COR-L47 (cell line): ENCODE results near the gene CFC1.
"Not testable (repeated sequence)": the region's sequence is repeated elsewhere in the genome, so short reads cannot be mapped to it uniquely, and the experiment has no call there.

Experiments
- DNase-seq: peaks from one replicate; lab custom pipeline; 2025; lab: John Stamatoyannopoulos, UW

Gene CFC1

GRCh38 chr2:130583582-130583981 lies 15.8 kb downstream of the CFC1 start:
- DNase-seq: not testable (repeated sequence)

GRCh38 chr2:130582970-130583369 lies 16.4 kb downstream of the CFC1 start:
- not testable (repeated sequence) for DNase-seq

GRCh38 chr2:130581491-130581890 lies 17.9 kb downstream of the CFC1 start:
- DNase-seq: not testable (repeated sequence)

GRCh38 chr2:130579121-130579520 lies 20.3 kb downstream of the CFC1 start:
- not testable (repeated sequence) for DNase-seq

GRCh38 chr2:130577559-130577958 lies 21.8 kb downstream of the CFC1 start:
- not testable (repeated sequence) for DNase-seq

- not testable (repeated sequence) for DNase-seq
These were observed 23.1 kb downstream of the CFC1 start for GRCh38 chr2:130576209-130576784.

GRCh38 chr2:130574230-130574629 lies 25.1 kb downstream of the CFC1 start:
- not testable (repeated sequence) for DNase-seq

GRCh38 chr2:130571929-130572328 lies 27.4 kb downstream of the CFC1 start:
- DNase-seq: not testable (repeated sequence)

GRCh38 chr2:130566165-130566564 lies 33.2 kb downstream of the CFC1 start:
- not testable (repeated sequence) for DNase-seq

GRCh38 chr2:130556441-130556840 lies 42.9 kb downstream of the CFC1 start:
- not testable (repeated sequence) for DNase-seq

GRCh38 chr2:130554178-130554577 lies 45.2 kb downstream of the CFC1 start:
- DNase-seq: not testable (repeated sequence)

GRCh38 chr2:130549475-130549874 lies 49.9 kb downstream of the CFC1 start:
- not testable (repeated sequence) for DNase-seq

- not testable (repeated sequence) for DNase-seq
These were observed 51.0 kb downstream of the CFC1 start for GRCh38 chr2:130548418-130548817.

- not testable (repeated sequence) for DNase-seq
These were observed 54.4 kb downstream of the CFC1 start for GRCh38 chr2:130544978-130545377.

GRCh38 chr2:130543785-130544528 lies 55.4 kb downstream of the CFC1 start:
- DNase-seq: not testable (repeated sequence)

- DNase-seq: not testable (repeated sequence)
These were observed 56.6 kb downstream of the CFC1 start for GRCh38 chr2:130542789-130543188.
